SK-N-SH treated with all-trans-retinoic acid at 6 μM for 48 hours (cell line): ENCODE results near the gene SLC35A3.

Experiments used
- RARB ChIP-seq: fragments of 250-450 bp; sonication (Bioruptor Pico); IDR thresholded peaks from 2 replicates; pipeline ENCODE4 v1.8.0; 2021; ENCODE audit warnings: mild to moderate bottlenecking, moderate library complexity
- TCF4 ChIP-seq: fragments of 250-450 bp; sonication (Bioruptor Pico); IDR thresholded peaks from 2 replicates; pipeline ENCODE4 v1.8.0; 2021; ENCODE audit warnings: mild to moderate bottlenecking, moderate library complexity, borderline replicate concordance
- ZFP30 ChIP-seq: fragments of 450-650 bp; formaldehyde crosslinking; IDR thresholded peaks from 2 replicates; pipeline ENCODE4 v1.5.0; 2022; ENCODE audit warnings: mild to moderate bottlenecking, moderate library complexity

DNA sequence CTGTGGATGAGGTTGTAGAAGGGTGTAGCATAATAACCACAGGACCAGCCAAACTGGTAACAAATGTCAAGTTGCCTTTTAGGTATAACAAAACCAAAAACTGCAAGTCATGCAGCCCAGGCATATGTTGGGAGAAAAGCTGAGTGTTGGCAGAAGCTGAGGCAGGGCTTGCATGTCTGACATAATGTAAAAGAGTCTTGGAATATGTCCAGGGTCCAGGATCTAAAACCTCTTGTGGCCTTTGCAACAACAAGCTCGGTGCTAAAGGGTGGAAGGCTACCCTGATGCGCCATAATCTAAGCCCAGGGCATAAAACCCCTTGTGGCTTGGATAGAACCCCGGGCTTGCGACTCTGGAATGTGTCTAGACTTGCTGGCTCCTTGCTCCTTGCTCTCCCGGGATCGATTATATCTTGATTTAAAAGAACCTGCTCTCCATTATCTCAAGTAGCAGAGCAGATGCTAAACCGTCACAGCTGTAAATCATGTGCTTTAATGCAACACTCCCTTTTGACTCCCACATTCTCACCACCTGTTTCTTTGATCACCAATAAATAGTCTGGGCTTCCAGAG is 26.5 kb upstream of the SLC35A3 start:
- no peak for TF ChIP-seq RARB
- TF ChIP-seq ZFP30, result no peak
- TF ChIP-seq TCF4 (CRISPR knock-in tag), result no peak
